SK-N-SH (cell line): ENCODE data around the gene LSM7. TPM values are rescaled to one million over a fixed set of nuclear protein-coding genes. Genes with fewer than 3 reads are reported as not detected.

Source experiments
- CTCF ChIA-PET: fragments of 300-600, 350-600 bp; formaldehyde crosslinking; extraction: SDS; loops from one replicate; lab custom pipeline; 2021; lab: Yijun Ruan, JAX
- POLR2A ChIA-PET: fragments of 350-600 bp; sonication (Branson Sonifier 250); formaldehyde crosslinking; extraction: SDS; loops from one replicate; lab custom pipeline; 2020; ENCODE audit warnings: antibody characterized with exemption, inconsistent platforms; lab: Yijun Ruan, JAX
- DNase-seq: peaks from one replicate; pipeline ENCODE4 v3.0.0; 2012
- H2AFZ ChIP-seq: fragments of 200-600 bp; sonication (generic); 2 replicates; pipeline ENCODE4 v1.8.1; 2016; ENCODE audit warnings: antibody characterized with exemption, mild to moderate bottlenecking, low read depth
- H3F3A ChIP-seq: fragments of 200-600 bp; sonication (generic); replicated peaks from 2 replicates; pipeline ENCODE3; 2016; ENCODE audit warnings: antibody characterized with exemption, mild to moderate bottlenecking; ENCODE audit not compliant: insufficient read depth
- H3K27ac ChIP-seq, 2 experiments: fragments of 200-500 bp in 1 of 2; fragments of 200-600 bp in 1 of 2; sonication (Bioruptor generic) in 1 of 2; sonication (generic), shearing (Covaris generic) in 1 of 2; 2 replicates each; pipeline versions ENCODE4 v1.5.1 to v1.6.1; 2014 to 2016; ENCODE audit warnings: low read depth in 2 of 2, inconsistent platforms in 1 of 2, low read length in 1 of 2, mild to moderate bottlenecking in 1 of 2, mixed read lengths in 1 of 2
- H3K27me3 ChIP-seq: fragments of 200-600 bp; sonication (generic), shearing (Covaris generic); 2 replicates; pipeline ENCODE4 v1.6.1; 2016; ENCODE audit warnings: mixed run types; ENCODE audit not compliant: insufficient read depth
- H3K36me3 ChIP-seq, 2 experiments: fragments of 200-500 bp in 1 of 2; fragments of 200-600 bp in 1 of 2; sonication (Bioruptor generic) in 1 of 2; sonication (generic) in 1 of 2; replicated peaks in 1 of 2; 2 replicates each; pipeline versions ENCODE3 to v1.5.1; 2014 to 2016; ENCODE audit warnings: low read length in 1 of 2, mild to moderate bottlenecking in 1 of 2; ENCODE audit not compliant: insufficient read depth in 2 of 2, control insufficient read depth in 1 of 2
- H3K4me1 ChIP-seq, 2 experiments: fragments of 200-500 bp in 1 of 2; fragments of 200-600 bp in 1 of 2; sonication (Bioruptor generic) in 1 of 2; sonication (generic), shearing (Covaris generic) in 1 of 2; 2 replicates each; pipeline versions ENCODE4 v1.5.1 to v1.6.1; 2014 to 2016; ENCODE audit warnings: low read depth in 1 of 2, low read length in 1 of 2, mixed run types in 1 of 2; ENCODE audit not compliant: insufficient read depth in 2 of 2, control insufficient read depth in 1 of 2
- H3K4me2 ChIP-seq: fragments of 200-600 bp; sonication (generic), shearing (Covaris generic); 2 replicates; pipeline ENCODE4 v1.6.1; 2017; ENCODE audit warnings: mixed run types
- H3K4me3 ChIP-seq, 2 experiments: fragments of 200-500 bp in 1 of 2; fragments of 200-600 bp in 1 of 2; sonication (Bioruptor generic) in 1 of 2; sonication (generic), shearing (Covaris generic) in 1 of 2; 2 replicates each; pipeline versions ENCODE4 v1.5.1 to v1.8.1; 2014 to 2016; ENCODE audit warnings: low read depth in 2 of 2, inconsistent platforms in 1 of 2, low read length in 1 of 2, mild to moderate bottlenecking in 1 of 2, mixed read lengths in 1 of 2, moderate library complexity in 1 of 2
- H3K79me2 ChIP-seq: fragments of 200-600 bp; sonication (generic); 2 replicates; pipeline ENCODE4 v1.8.1; 2017; ENCODE audit warnings: mild to moderate bottlenecking; ENCODE audit not compliant: insufficient read depth
- H3K9ac ChIP-seq: fragments of 200-600 bp; sonication (generic); 2 replicates; pipeline ENCODE4 v1.6.1; 2017; ENCODE audit warnings: mixed run types
- H3K9me2 ChIP-seq: fragments of 200-600 bp; sonication (generic); 2 replicates; pipeline ENCODE4 v1.6.1; 2017; ENCODE audit warnings: mixed run types
- H3K9me3 ChIP-seq: fragments of 200-600 bp; sonication (generic); 2 replicates; pipeline ENCODE4 v1.6.1; 2017; ENCODE audit warnings: mixed run types, mild to moderate bottlenecking, moderate library complexity
- H4K20me1 ChIP-seq: fragments of 200-600 bp; sonication (generic); 2 replicates; pipeline ENCODE4 v1.6.1; 2017; ENCODE audit warnings: mild to moderate bottlenecking, mixed run types; ENCODE audit not compliant: insufficient read depth
- CHD2 ChIP-seq: fragments of 150-350 bp; IDR thresholded peaks from 2 replicates; pipeline ENCODE4 v1.6.1; 2018; ENCODE audit warnings: low read length; ENCODE audit not compliant: partially characterized antibody
- EP300 ChIP-seq, 2 experiments: IDR thresholded peaks; 2 replicates each; pipeline versions ENCODE4 v1.4.0 to v1.6.1; 2012; ENCODE audit warnings: borderline replicate concordance in 1 of 2, low read depth in 1 of 2, low read length in 1 of 2
- EZH2phosphoT487 ChIP-seq: fragments of 200-600 bp; sonication (generic); IDR thresholded peaks from 2 replicates; pipeline ENCODE4 v1.6.1; 2017; ENCODE audit warnings: low read depth, mixed run types, mild to moderate bottlenecking, antibody characterized with exemption, moderate library complexity, borderline replicate concordance
- FOSL2 ChIP-seq: IDR thresholded peaks from 2 replicates; pipeline ENCODE4 v1.4.0; 2012; ENCODE audit warnings: low read depth, mild to moderate bottlenecking, moderate library complexity, borderline replicate concordance
- FOXJ3 ChIP-seq: sonication (generic); formaldehyde crosslinking; IDR thresholded peaks from 2 replicates; pipeline ENCODE4 v1.5.1; 2020; ENCODE audit warnings: mild to moderate bottlenecking, missing genetic modification reagents
- FOXM1 ChIP-seq: IDR thresholded peaks from 2 replicates; pipeline ENCODE4 v1.4.0; 2012; ENCODE audit warnings: low read depth, mild to moderate bottlenecking
- JUND ChIP-seq: IDR thresholded peaks from 2 replicates; pipeline ENCODE4 v1.4.0; 2012
- MEF2A ChIP-seq: IDR thresholded peaks from 2 replicates; pipeline ENCODE4 v1.4.0; 2012; ENCODE audit warnings: low read depth, borderline replicate concordance
- NFIC ChIP-seq: IDR thresholded peaks from 2 replicates; pipeline ENCODE4 v1.4.0; 2012; ENCODE audit warnings: borderline replicate concordance
- POLR2AphosphoS5 ChIP-seq: IDR thresholded peaks from 2 replicates; pipeline ENCODE4 v1.6.1; 2012; ENCODE audit warnings: low read depth, low read length
- RCOR1 ChIP-seq: fragments of 150-350 bp; IDR thresholded peaks from 2 replicates; pipeline ENCODE4 v1.6.1; 2017; ENCODE audit warnings: antibody characterized with exemption, low read length
- RFX5 ChIP-seq: IDR thresholded peaks from 2 replicates; pipeline ENCODE4 v1.6.1; 2012; ENCODE audit warnings: mild to moderate bottlenecking, improper control_type of control experiment, low read length
- RXRA ChIP-seq: IDR thresholded peaks from 2 replicates; pipeline ENCODE4 v1.4.0; 2012; ENCODE audit warnings: low read depth, mild to moderate bottlenecking, borderline replicate concordance
- SIN3A ChIP-seq: IDR thresholded peaks from 2 replicates; pipeline ENCODE4 v1.6.1; 2012; ENCODE audit warnings: low read depth, mild to moderate bottlenecking, low read length, moderate library complexity, borderline replicate concordance
- TCF12 ChIP-seq: IDR thresholded peaks from 2 replicates; pipeline ENCODE4 v1.4.0; 2012
- YY1 ChIP-seq: IDR thresholded peaks from 2 replicates; pipeline ENCODE4 v1.4.0; 2012; ENCODE audit warnings: low read depth, mild to moderate bottlenecking
- WGBS: methylation state at CpG from one replicate; pipeline ENCODE4 v1.1.6; 2017; ENCODE audit warnings: low lambda C conversion rate; 5-methylcytosine and 5-hydroxymethylcytosine counted together
- polyA plus RNA-seq, 3 experiments: library from polyadenylated mRNA; depleted of rRNA; stranded (reverse); fragments of >200 nt; gene quantifications; 2 replicates each; pipeline ENCODE4 v1.2.3, GENCODE V29; 2012
- TF ChIP-seq, protein P1 (sequence below): IDR thresholded peaks from 2 replicates; pipeline ENCODE4 v1.6.1; 2012; ENCODE audit warnings: mild to moderate bottlenecking, low read depth, low read length, moderate library complexity
- TF ChIP-seq, protein P2 (sequence below): IDR thresholded peaks from 2 replicates; pipeline ENCODE4 v1.4.0; 2012; ENCODE audit warnings: low read depth
- TF ChIP-seq, protein P3 (sequence below): fragments of 200-600 bp; sonication (generic); IDR thresholded peaks from 2 replicates; pipeline ENCODE4 v1.6.1; 2017; ENCODE audit warnings: antibody characterized with exemption, mild to moderate bottlenecking, moderate library complexity

LSM7 gene
- polyA plus RNA-seq, 1 of the 3 experiments (the other 2 are of a cell fraction) = 1,193 TPM

DNA sequence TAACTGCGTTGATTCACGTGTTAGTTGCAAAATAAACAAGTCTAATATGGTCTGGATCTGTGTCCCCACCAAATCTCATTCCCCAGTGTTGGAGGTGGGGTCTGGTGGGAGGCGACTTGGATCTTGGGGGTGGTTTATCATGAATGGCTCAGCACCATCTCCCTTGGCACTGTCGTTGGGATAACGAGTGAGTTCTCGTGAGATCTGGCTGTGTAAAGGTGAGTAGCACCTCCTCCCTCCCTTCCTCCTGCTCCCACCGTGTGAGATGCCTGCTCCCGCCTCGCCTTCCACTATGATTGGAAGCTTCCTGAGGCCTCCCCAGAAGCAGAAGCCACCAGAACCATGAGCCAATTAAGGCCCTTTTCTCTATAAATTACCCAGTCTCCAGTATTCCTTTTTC is 51.2 kb downstream of the LSM7 start:
- no peak for DNase-seq
- peaks cover 32% of the 10 kb centered on the region for H4K20me1 ChIP-seq
- peaks cover 36% of the 10 kb centered on the region for H3K79me2 ChIP-seq
- no peak overlapping the region for H3K4me2 ChIP-seq
- no peaks in the 10 kb centered on the region for H3K9me2 ChIP-seq
- ChIA-PET CTCF (interaction anchor here (1.2 to 11.9 kb wide), 7 partner anchors 12 to 36 kb away, joined by 3 to 284 read pairs (median 5); partner anchors contain the start of gene LINGO3), POLR2A (interaction anchor here (1.3 kb wide), 1 partner anchor 12 kb away, joined by 4 read pairs; no protein-coding TSS in a partner anchor)
- no peak overlapping the region for H2AFZ ChIP-seq
- peaks cover 4 to 25% of the 10 kb centered on the region in 2 experiments; a peak in 1 of 4 replicates for H3K4me1 ChIP-seq
- H3K27me3 ChIP-seq = no peaks in the 10 kb centered on the region
- H3K9ac ChIP-seq = no peak overlapping the region
- H3K27ac ChIP-seq = no peak overlapping the region
- H3K36me3 ChIP-seq = peaks cover 11 to 20% of the 10 kb centered on the region in 2 experiments
- H3F3A ChIP-seq = peaks cover 11% of the 10 kb centered on the region
- H3K4me3 ChIP-seq = no peak overlapping the region
- H3K9me3 ChIP-seq = no peaks in the 10 kb centered on the region
- no peak for TF ChIP-seq EZH2phosphoT487
- no peak for TF ChIP-seq EP300 (IDR thresholded peaks at IDR 0.05; ENCODE audit: borderline replicate concordance in 1 of 2, low read depth in 1 of 2, low read length in 1 of 2)
- TF ChIP-seq YY1 = no peak
- TF ChIP-seq TCF12 = no peak
- no peak for TF ChIP-seq FOXM1
- TF ChIP-seq POLR2AphosphoS5 = no peak
- 94% methylated on average over 9 of the region's 9 CpGs for WGBS

DNA sequence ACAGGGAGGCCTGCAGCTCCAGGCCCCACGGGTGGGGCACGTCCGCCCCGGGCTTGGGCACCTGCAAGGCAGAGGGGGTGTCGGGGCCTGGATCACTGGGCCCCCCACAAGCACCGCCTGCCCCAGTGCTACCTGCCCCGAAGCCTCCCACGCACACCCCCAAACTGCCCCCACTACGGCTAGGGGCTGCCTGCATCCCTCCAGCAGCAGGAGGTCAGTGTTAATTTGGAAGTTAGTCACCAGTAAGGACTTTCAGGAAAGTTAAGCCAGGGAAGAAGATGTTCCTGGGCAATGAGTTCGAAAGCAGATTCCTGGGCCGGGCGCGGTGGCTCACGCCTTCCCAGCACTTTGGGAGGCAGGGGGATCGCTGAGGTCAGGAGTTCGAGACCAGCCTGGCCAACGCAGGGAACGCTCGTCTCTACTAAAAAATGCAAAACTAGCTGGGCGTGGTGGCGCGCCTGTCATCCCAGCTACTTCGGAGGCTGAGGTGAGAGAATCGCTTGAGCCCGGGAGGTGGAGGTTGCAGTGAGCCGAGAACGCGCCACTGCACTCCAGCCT is 51.9 kb downstream of the LSM7 start:
- WGBS = 97% methylated on average over 19 of the region's 28 CpGs
- peaks cover 42% of the 10 kb centered on the region for H3K79me2 ChIP-seq
- no peak overlapping the region for H3K4me2 ChIP-seq
- ChIA-PET CTCF (interaction anchor here (1.2 to 11.9 kb wide), 11 partner anchors 12 to 52 kb away, joined by 3 to 284 read pairs (median 20); partner anchors contain the start of genes LINGO3, LSM7, PLEKHJ1 and SF3A2), POLR2A (interaction anchor here (1.3 to 1.9 kb wide), 2 partner anchors 12 to 18 kb away, joined by 4 to 6 read pairs; no protein-coding TSS in a partner anchor)
- peak; percentile 24 for DNase-seq
- H3K4me3 ChIP-seq = no peak overlapping the region
- H3K9ac ChIP-seq = no peak overlapping the region
- H3K36me3 ChIP-seq = peaks cover 17 to 25% of the 10 kb centered on the region in 2 experiments
- peaks cover 17% of the 10 kb centered on the region for H3F3A ChIP-seq
- H2AFZ ChIP-seq = no peak overlapping the region
- H3K27me3 ChIP-seq = no peaks in the 10 kb centered on the region
- H3K9me2 ChIP-seq = no peaks in the 10 kb centered on the region
- peaks cover 39% of the 10 kb centered on the region for H4K20me1 ChIP-seq
- no peak overlapping the region for H3K27ac ChIP-seq
- TF ChIP-seq RCOR1 (no peak), MEF2A (no peak), NFIC (no peak), POLR2AphosphoS5 (no peak), FOSL2 (no peak), YY1 (no peak), FOXJ3 (CRISPR knock-in tag) (no peak), JUND (no peak), EZH2phosphoT487 (no peak), RFX5 (no peak), FOXM1 (no peak), EP300 (IDR thresholded peaks at IDR 0.05; ENCODE audit: borderline replicate concordance in 1 of 2, low read depth in 1 of 2, low read length in 1 of 2) (no peak), SIN3A (no peak), RXRA (no peak), CHD2 (no peak)
- TF ChIP-seq, protein P1, sequence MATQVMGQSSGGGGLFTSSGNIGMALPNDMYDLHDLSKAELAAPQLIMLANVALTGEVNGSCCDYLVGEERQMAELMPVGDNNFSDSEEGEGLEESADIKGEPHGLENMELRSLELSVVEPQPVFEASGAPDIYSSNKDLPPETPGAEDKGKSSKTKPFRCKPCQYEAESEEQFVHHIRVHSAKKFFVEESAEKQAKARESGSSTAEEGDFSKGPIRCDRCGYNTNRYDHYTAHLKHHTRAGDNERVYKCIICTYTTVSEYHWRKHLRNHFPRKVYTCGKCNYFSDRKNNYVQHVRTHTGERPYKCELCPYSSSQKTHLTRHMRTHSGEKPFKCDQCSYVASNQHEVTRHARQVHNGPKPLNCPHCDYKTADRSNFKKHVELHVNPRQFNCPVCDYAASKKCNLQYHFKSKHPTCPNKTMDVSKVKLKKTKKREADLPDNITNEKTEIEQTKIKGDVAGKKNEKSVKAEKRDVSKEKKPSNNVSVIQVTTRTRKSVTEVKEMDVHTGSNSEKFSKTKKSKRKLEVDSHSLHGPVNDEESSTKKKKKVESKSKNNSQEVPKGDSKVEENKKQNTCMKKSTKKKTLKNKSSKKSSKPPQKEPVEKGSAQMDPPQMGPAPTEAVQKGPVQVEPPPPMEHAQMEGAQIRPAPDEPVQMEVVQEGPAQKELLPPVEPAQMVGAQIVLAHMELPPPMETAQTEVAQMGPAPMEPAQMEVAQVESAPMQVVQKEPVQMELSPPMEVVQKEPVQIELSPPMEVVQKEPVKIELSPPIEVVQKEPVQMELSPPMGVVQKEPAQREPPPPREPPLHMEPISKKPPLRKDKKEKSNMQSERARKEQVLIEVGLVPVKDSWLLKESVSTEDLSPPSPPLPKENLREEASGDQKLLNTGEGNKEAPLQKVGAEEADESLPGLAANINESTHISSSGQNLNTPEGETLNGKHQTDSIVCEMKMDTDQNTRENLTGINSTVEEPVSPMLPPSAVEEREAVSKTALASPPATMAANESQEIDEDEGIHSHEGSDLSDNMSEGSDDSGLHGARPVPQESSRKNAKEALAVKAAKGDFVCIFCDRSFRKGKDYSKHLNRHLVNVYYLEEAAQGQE = no peak
- TF ChIP-seq, protein P2, sequence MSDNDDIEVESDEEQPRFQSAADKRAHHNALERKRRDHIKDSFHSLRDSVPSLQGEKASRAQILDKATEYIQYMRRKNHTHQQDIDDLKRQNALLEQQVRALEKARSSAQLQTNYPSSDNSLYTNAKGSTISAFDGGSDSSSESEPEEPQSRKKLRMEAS = no peak
- TF ChIP-seq, protein P3, sequence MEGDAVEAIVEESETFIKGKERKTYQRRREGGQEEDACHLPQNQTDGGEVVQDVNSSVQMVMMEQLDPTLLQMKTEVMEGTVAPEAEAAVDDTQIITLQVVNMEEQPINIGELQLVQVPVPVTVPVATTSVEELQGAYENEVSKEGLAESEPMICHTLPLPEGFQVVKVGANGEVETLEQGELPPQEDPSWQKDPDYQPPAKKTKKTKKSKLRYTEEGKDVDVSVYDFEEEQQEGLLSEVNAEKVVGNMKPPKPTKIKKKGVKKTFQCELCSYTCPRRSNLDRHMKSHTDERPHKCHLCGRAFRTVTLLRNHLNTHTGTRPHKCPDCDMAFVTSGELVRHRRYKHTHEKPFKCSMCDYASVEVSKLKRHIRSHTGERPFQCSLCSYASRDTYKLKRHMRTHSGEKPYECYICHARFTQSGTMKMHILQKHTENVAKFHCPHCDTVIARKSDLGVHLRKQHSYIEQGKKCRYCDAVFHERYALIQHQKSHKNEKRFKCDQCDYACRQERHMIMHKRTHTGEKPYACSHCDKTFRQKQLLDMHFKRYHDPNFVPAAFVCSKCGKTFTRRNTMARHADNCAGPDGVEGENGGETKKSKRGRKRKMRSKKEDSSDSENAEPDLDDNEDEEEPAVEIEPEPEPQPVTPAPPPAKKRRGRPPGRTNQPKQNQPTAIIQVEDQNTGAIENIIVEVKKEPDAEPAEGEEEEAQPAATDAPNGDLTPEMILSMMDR = no peak
- H3K9me3 ChIP-seq = no peaks in the 10 kb centered on the region
- H3K4me1 ChIP-seq = peaks cover 4 to 25% of the 10 kb centered on the region in 2 experiments; a peak in 1 of 4 replicates
